HepG2 (cell line): Measurements from ENCODE around the gene RNGTT.

ENCODE experiments used
- KDM5A ChIP-seq: fragments of 200-600 bp; sonication (generic); IDR thresholded peaks from 2 replicates; pipeline ENCODE4 v1.7.0; 2018; ENCODE audit warnings: antibody characterized with exemption, mild to moderate bottlenecking, low read length, borderline replicate concordance
- SNAPC2 ChIP-seq: sonication (generic); formaldehyde crosslinking; IDR thresholded peaks from 2 replicates; pipeline ENCODE4 v1.8.1; 2022; ENCODE audit warnings: mild to moderate bottlenecking, missing genetic modification reagents

- no peak for TF ChIP-seq SNAPC2 (CRISPR knock-in tag)
- TF ChIP-seq KDM5A, result no peak
Observed at GRCh38 chr6:88633782-88634181, 329.6 kb downstream of the RNGTT start.
